Keratinocyte (primary cell): ENCODE results near the gene KRTAP5-4. TPM values are rescaled to one million over a fixed set of nuclear protein-coding genes. Genes with fewer than 3 reads are reported as not detected.
"Not testable (repeated sequence)": the region's sequence is repeated elsewhere in the genome, so short reads cannot be mapped to it uniquely, and the experiment has no call there.

Source experiments
- DNase-seq: peaks from one replicate; pipeline ENCODE4 v3.0.0-alpha.2; 2011; ENCODE audit warnings: low read depth, missing footprints, low spot score
- FAIRE-seq: peaks from 2 replicates; lab custom pipeline; 2011; peaks lifted over from hg19 to GRCh38; lab: Jason Lieb, UNC
- H2AFZ ChIP-seq: 2 replicates; pipeline ENCODE4 v1.6.0; 2012; ENCODE audit warnings: low read length, control low read depth, inconsistent platforms; ENCODE audit not compliant: control insufficient read depth
- H3K27ac ChIP-seq: 2 replicates; pipeline ENCODE4 v1.5.1; 2011; ENCODE audit warnings: low read length; ENCODE audit not compliant: control insufficient read depth, insufficient read depth
- H3K27me3 ChIP-seq: 3 replicates; pipeline ENCODE4 v1.6.0; 2011; ENCODE audit warnings: low read length; ENCODE audit not compliant: control insufficient read depth, insufficient read depth; ENCODE audit errors: extremely low read depth
- H3K36me3 ChIP-seq, 2 experiments: 2 replicates in 1 of 2; 3 replicates in 1 of 2; pipeline ENCODE4 v1.5.1; 2011; ENCODE audit warnings: low read length in 2 of 2, mild to moderate bottlenecking in 1 of 2; ENCODE audit not compliant: control insufficient read depth in 2 of 2, insufficient read depth in 2 of 2; ENCODE audit errors: extremely low read depth in 1 of 2
- H3K4me1 ChIP-seq: 3 replicates; pipeline ENCODE4 v1.5.1; 2011; ENCODE audit warnings: low read length; ENCODE audit not compliant: control insufficient read depth, insufficient read depth; ENCODE audit errors: extremely low read depth
- H3K4me2 ChIP-seq: 3 replicates; pipeline ENCODE4 v1.6.0; 2011; ENCODE audit warnings: low read depth, low read length; ENCODE audit not compliant: control insufficient read depth, insufficient read depth; ENCODE audit errors: extremely low read depth
- H3K4me3 ChIP-seq, 3 experiments: fragments of 200-600 bp in 1 of 3; sonication (generic) in 1 of 3; 2 replicates in 2 of 3; 3 replicates in 1 of 3; pipeline ENCODE4 v1.5.1; 2011 to 2016; ENCODE audit warnings: low read length in 3 of 3, mild to moderate bottlenecking in 3 of 3, control low read depth in 2 of 3, inconsistent platforms in 1 of 3, low read depth in 1 of 3, mixed read lengths in 1 of 3, mixed run types in 1 of 3, moderate library complexity in 1 of 3; ENCODE audit not compliant: control insufficient read depth in 2 of 3, insufficient read depth in 2 of 3; ENCODE audit errors: extremely low read depth in 1 of 3
- H3K79me2 ChIP-seq: 2 replicates; pipeline ENCODE4 v1.6.0; 2012; ENCODE audit warnings: low read length; ENCODE audit not compliant: control insufficient read depth, insufficient read depth
- H3K9ac ChIP-seq: 3 replicates; pipeline ENCODE4 v1.6.0; 2011; ENCODE audit warnings: low read length; ENCODE audit not compliant: control insufficient read depth, insufficient read depth; ENCODE audit errors: extremely low read depth
- H3K9me1 ChIP-seq: 3 replicates; pipeline ENCODE4 v1.6.0; 2011; ENCODE audit warnings: low read length; ENCODE audit not compliant: control insufficient read depth, insufficient read depth; ENCODE audit errors: extremely low read depth
- H3K9me3 ChIP-seq: 2 replicates; pipeline ENCODE4 v1.5.1; 2012; ENCODE audit warnings: low read depth, low read length; ENCODE audit not compliant: control insufficient read depth
- H4K20me1 ChIP-seq: 3 replicates; pipeline ENCODE4 v1.6.0; 2011; ENCODE audit warnings: low read length; ENCODE audit not compliant: control insufficient read depth, insufficient read depth; ENCODE audit errors: extremely low read depth
- EZH2 ChIP-seq: IDR thresholded peaks from one replicate; pipeline ENCODE4 v1.6.1; 2012; ENCODE audit warnings: inconsistent platforms, mild to moderate bottlenecking, low read length, moderate library complexity
- dilution Hi-C: fragments of 300-500 bp; cut with MboI; formaldehyde crosslinking; loops from one replicate; pipeline ENCODE4 v1.7.0; 2020; ENCODE audit warnings: low sequenced_read_pairs; ENCODE audit not compliant: extremely low pct_ligation_motif_present
- polyA plus RNA-seq, 5 experiments: library from polyadenylated mRNA; depleted of rRNA in 3 of 5; stranded (reverse) in 3 of 5; stranded (forward) in 1 of 5; unstranded in 1 of 5; fragments of >200 nt; gene quantifications; 1 replicate in 1 of 5; 2 replicates in 3 of 5; 3 replicates in 1 of 5; pipeline versions ENCODE4 v1.2.1 to v1.2.3, GENCODE V29; 2011 to 2012; ENCODE audit warnings: missing spikeins in 2 of 5, low read depth in 1 of 5, low replicate concordance in 1 of 5
- TF ChIP-seq, protein P1 (sequence below), 3 experiments: IDR thresholded peaks in 1 of 3; conservative IDR thresholded peaks in 1 of 3; optimal IDR thresholded peaks in 1 of 3; 2 replicates in 2 of 3; 3 replicates in 1 of 3; pipeline versions ENCODE3 to v1.5.1; 2011; ENCODE audit warnings: low read length in 3 of 3, mild to moderate bottlenecking in 3 of 3, moderate library complexity in 2 of 3, control low read depth in 1 of 3, inconsistent platforms in 1 of 3; ENCODE audit not compliant: insufficient read depth in 2 of 3; ENCODE audit errors: extremely low read depth in 1 of 3

The KRTAP5-4 gene
- polyA plus RNA-seq, 1 donor (not counting 4 experiments of a cell fraction or from before 2014, with no cell fraction given), result not detected

DNA sequence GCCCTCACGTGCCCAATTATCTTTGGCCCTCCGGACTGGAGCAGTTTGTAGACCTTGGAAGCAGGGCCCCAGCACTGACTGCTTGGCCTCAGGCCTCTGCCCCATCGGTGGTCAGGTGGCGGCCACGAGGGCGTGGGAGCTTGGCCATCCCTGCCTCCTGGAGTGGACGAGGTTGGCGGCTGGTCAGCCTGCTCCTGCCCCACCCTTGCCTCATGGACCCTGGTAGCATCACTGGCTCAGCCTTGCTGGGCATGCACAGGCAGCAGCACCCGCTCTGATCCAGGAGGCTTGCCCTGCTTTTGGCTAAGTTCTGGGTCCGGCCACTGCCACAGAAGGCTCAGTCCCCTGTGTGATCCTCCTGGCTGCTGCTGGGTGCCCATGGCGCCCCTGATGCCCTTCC is 17.8 kb downstream of the KRTAP5-4 start:
- Histone ChIP-seq H3K9ac (no peak overlapping the region), H3K9me3 (no peaks in the 10 kb centered on the region), H3K79me2 (no peaks in the 10 kb centered on the region), H3K27ac (no peak overlapping the region), H3K9me1 (no peaks in the 10 kb centered on the region), H3K4me3 (no peak overlapping the region), H3K27me3 (peaks cover 21% of the 10 kb centered on the region), H3K4me1 (no peaks in the 10 kb centered on the region), H3K4me2 (no peak overlapping the region), H3K36me3 (no peaks in the 10 kb centered on the region), H2AFZ (no peak overlapping the region), H4K20me1 (no peaks in the 10 kb centered on the region)
- FAIRE-seq, result no peak
- DNase-seq, result no peak
- TF ChIP-seq, protein P1, sequence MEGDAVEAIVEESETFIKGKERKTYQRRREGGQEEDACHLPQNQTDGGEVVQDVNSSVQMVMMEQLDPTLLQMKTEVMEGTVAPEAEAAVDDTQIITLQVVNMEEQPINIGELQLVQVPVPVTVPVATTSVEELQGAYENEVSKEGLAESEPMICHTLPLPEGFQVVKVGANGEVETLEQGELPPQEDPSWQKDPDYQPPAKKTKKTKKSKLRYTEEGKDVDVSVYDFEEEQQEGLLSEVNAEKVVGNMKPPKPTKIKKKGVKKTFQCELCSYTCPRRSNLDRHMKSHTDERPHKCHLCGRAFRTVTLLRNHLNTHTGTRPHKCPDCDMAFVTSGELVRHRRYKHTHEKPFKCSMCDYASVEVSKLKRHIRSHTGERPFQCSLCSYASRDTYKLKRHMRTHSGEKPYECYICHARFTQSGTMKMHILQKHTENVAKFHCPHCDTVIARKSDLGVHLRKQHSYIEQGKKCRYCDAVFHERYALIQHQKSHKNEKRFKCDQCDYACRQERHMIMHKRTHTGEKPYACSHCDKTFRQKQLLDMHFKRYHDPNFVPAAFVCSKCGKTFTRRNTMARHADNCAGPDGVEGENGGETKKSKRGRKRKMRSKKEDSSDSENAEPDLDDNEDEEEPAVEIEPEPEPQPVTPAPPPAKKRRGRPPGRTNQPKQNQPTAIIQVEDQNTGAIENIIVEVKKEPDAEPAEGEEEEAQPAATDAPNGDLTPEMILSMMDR (optimal IDR thresholded peaks at IDR 0.05 in 1 of 3, IDR thresholded peaks at IDR 0.05 in 1 of 3, conservative IDR thresholded peaks at IDR 0.05 in 1 of 3; ENCODE audit: extremely low read depth in 1 of 3, insufficient read depth in 2 of 3, low read length in 3 of 3), result no peak
- no peak for TF ChIP-seq EZH2
- dilution Hi-C loops, result no loop called here

DNA sequence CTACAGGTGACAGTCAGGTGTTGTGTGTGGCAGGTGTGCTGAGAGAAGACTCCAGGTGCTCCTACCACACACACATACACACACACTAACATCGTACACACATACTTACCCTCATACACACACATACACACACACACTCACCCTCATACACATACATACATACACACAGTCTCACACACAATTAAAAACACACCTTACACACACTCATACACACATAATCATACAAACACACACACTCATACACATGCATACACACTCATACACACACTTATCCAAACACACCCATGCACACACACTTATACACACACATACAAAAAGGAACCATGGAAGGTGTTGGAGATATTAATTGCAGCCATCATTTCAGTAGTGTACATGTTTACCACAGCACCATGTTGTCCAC is 18.3 kb downstream of the KRTAP5-4 start:
- Histone ChIP-seq H3K4me2 (no peak overlapping the region), H4K20me1 (no peaks in the 10 kb centered on the region), H3K79me2 (no peaks in the 10 kb centered on the region), H3K27ac (no peak overlapping the region), H3K4me3 (no peak overlapping the region), H3K9me3 (no peaks in the 10 kb centered on the region), H3K9ac (no peak overlapping the region), H3K9me1 (no peaks in the 10 kb centered on the region), H2AFZ (no peak overlapping the region), H3K27me3 (peaks cover 19% of the 10 kb centered on the region), H3K36me3 (no peaks in the 10 kb centered on the region), H3K4me1 (no peaks in the 10 kb centered on the region)
- FAIRE-seq (no peak), DNase-seq (no peak)
- dilution Hi-C loops, result no loop called here
- no peak for TF ChIP-seq EZH2

DNA sequence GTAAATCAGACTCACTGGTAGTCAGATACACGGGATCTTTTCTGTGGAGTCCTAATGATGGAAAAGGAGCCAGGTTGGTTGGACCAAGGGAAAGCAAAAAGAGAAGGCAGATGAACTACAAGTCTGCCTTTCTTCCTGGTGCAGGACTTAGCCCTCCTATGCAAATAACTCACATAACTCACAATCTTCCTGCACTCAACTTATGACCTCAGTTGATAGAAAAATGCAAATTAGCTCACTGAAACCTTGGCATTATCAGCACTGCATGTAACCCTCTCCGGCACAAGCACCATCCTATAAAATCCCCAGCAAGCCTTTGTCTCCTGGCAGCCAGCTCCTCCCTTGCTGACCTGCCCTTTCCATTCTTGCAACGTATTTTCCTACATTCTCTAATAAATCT is 20.3 kb downstream of the KRTAP5-4 start:
- H3K4me3 ChIP-seq, H3K27ac ChIP-seq, H3K9me3 ChIP-seq, DNase-seq, H4K20me1 ChIP-seq, dilution Hi-C loops, H3K27me3 ChIP-seq, H3K79me2 ChIP-seq, H3K9me1 ChIP-seq, H3K36me3 ChIP-seq, FAIRE-seq, H3K9ac ChIP-seq, H3K4me2 ChIP-seq, H2AFZ ChIP-seq, H3K4me1 ChIP-seq: not testable (repeated sequence)
